ENCODE measurements around the gene ESRRG.

Gene ESRRG

GRCh38 chr1:216607067-216607697 is 116.0 kb downstream of the ESRRG start:
- Histone ChIP-seq H3K4me1 (ENCODE audit: insufficient read depth, low read length) (no peaks in the 10 kb centered on the region), H3K4me3 (ENCODE audit: low read depth in 1 of 2, low read length in 2 of 2) (no peak overlapping the region), H3K4me2 (ENCODE audit: insufficient read depth, low read length) (no peak overlapping the region), H3K27me3 (ENCODE audit: insufficient read depth, low read length, poor library complexity) (no peaks in the 10 kb centered on the region), H3K9me3 (ENCODE audit: insufficient read depth, low read length, severe bottlenecking) (no peaks in the 10 kb centered on the region), H2AFZ (ENCODE audit: low read depth, low read length) (no peak overlapping the region), H3K9ac (ENCODE audit: low read depth, low read length) (no peak overlapping the region), H4K20me1 (ENCODE audit: insufficient read depth, low read length) (no peaks in the 10 kb centered on the region), H3K36me3 (ENCODE audit: insufficient read depth, low read length) (no peaks in the 10 kb centered on the region), H3K27ac (ENCODE audit: low read length) (no peak overlapping the region), H3K79me2 (ENCODE audit: insufficient read depth, low read length) (no peaks in the 10 kb centered on the region)
- no peak for ATAC-seq (ENCODE audit: insufficient read depth, low read depth)
- no peak for DNase-seq
- TF ChIP-seq, protein P1, sequence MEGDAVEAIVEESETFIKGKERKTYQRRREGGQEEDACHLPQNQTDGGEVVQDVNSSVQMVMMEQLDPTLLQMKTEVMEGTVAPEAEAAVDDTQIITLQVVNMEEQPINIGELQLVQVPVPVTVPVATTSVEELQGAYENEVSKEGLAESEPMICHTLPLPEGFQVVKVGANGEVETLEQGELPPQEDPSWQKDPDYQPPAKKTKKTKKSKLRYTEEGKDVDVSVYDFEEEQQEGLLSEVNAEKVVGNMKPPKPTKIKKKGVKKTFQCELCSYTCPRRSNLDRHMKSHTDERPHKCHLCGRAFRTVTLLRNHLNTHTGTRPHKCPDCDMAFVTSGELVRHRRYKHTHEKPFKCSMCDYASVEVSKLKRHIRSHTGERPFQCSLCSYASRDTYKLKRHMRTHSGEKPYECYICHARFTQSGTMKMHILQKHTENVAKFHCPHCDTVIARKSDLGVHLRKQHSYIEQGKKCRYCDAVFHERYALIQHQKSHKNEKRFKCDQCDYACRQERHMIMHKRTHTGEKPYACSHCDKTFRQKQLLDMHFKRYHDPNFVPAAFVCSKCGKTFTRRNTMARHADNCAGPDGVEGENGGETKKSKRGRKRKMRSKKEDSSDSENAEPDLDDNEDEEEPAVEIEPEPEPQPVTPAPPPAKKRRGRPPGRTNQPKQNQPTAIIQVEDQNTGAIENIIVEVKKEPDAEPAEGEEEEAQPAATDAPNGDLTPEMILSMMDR (IDR thresholded peaks at IDR 0.05; ENCODE audit: borderline replicate concordance, extremely low read depth, low read length, poor library complexity, severe bottlenecking) = no peak
- TF ChIP-seq EZH2 (IDR thresholded peaks at IDR 0.05; ENCODE audit: borderline replicate concordance, low read depth, low read length, severe bottlenecking) = no peak

GRCh38 chr1:216606047-216606637 is 117.1 kb downstream of the ESRRG start:
- Histone ChIP-seq H3K4me1 (ENCODE audit: insufficient read depth, low read length) (no peaks in the 10 kb centered on the region), H3K27ac (ENCODE audit: low read length) (no peak overlapping the region), H3K9ac (ENCODE audit: low read depth, low read length) (no peak overlapping the region), H4K20me1 (ENCODE audit: insufficient read depth, low read length) (no peaks in the 10 kb centered on the region), H3K27me3 (ENCODE audit: insufficient read depth, low read length, poor library complexity) (no peaks in the 10 kb centered on the region), H3K79me2 (ENCODE audit: insufficient read depth, low read length) (no peaks in the 10 kb centered on the region), H3K36me3 (ENCODE audit: insufficient read depth, low read length) (no peaks in the 10 kb centered on the region), H3K4me3 (ENCODE audit: low read depth in 1 of 2, low read length in 2 of 2) (no peak overlapping the region), H2AFZ (ENCODE audit: low read depth, low read length) (no peak overlapping the region), H3K4me2 (ENCODE audit: insufficient read depth, low read length) (no peak overlapping the region), H3K9me3 (ENCODE audit: insufficient read depth, low read length, severe bottlenecking) (no peaks in the 10 kb centered on the region)
- DNase-seq = no peak
- TF ChIP-seq EZH2 (IDR thresholded peaks at IDR 0.05; ENCODE audit: borderline replicate concordance, low read depth, low read length, severe bottlenecking) = no peak
- TF ChIP-seq, protein P1 (IDR thresholded peaks at IDR 0.05; ENCODE audit: borderline replicate concordance, extremely low read depth, low read length, poor library complexity, severe bottlenecking) = no peak
- ATAC-seq (ENCODE audit: insufficient read depth, low read depth) = no peak

DNA sequence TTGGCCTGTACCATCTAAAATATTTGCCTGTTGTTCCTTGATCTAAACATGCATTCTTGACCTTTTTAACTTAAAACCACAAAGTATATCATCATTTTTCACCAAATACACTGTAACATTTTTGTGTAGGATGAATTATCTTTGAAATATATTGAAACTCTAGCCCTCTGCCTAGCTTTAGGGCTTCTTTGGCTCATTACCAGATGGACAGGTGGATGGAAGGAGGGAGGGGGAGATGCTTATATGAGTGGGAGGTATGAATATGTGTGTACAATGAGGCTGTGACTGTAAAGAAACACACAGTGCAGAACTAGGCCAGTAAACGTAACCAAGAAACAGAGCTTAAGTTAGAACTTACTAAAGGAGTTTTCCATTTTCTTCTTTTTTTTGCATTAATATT is 118.5 kb downstream of the ESRRG start:
- DNase-seq (no peak), ATAC-seq (ENCODE audit: insufficient read depth, low read depth) (no peak)
- Histone ChIP-seq H3K27me3 (ENCODE audit: insufficient read depth, low read length, poor library complexity) (no peaks in the 10 kb centered on the region), H3K4me2 (ENCODE audit: insufficient read depth, low read length) (no peak overlapping the region), H2AFZ (ENCODE audit: low read depth, low read length) (no peak overlapping the region), H3K27ac (ENCODE audit: low read length) (no peak overlapping the region), H4K20me1 (ENCODE audit: insufficient read depth, low read length) (no peaks in the 10 kb centered on the region), H3K4me3 (ENCODE audit: low read depth in 1 of 2, low read length in 2 of 2) (no peak overlapping the region), H3K9ac (ENCODE audit: low read depth, low read length) (no peak overlapping the region), H3K36me3 (ENCODE audit: insufficient read depth, low read length) (no peaks in the 10 kb centered on the region), H3K4me1 (ENCODE audit: insufficient read depth, low read length) (no peaks in the 10 kb centered on the region), H3K9me3 (ENCODE audit: insufficient read depth, low read length, severe bottlenecking) (no peaks in the 10 kb centered on the region), H3K79me2 (ENCODE audit: insufficient read depth, low read length) (no peaks in the 10 kb centered on the region)
- no peak for TF ChIP-seq EZH2 (IDR thresholded peaks at IDR 0.05; ENCODE audit: borderline replicate concordance, low read depth, low read length, severe bottlenecking)
- TF ChIP-seq, protein P1 (IDR thresholded peaks at IDR 0.05; ENCODE audit: borderline replicate concordance, extremely low read depth, low read length, poor library complexity, severe bottlenecking) = no peak

Measured in DND-41 (cell line).